ENCODE data around the gene PRDM16.

The PRDM16 gene

GRCh38 chr1:3192361-3192760, 123.4 kb downstream of the PRDM16 start:
- no peak for DNase-seq

- DNase-seq: no peak
Observed at GRCh38 chr1:3192825-3193224, 123.8 kb downstream of the PRDM16 start.

- no peak for DNase-seq
Observed at GRCh38 chr1:3193811-3194210, 124.8 kb downstream of the PRDM16 start.

GRCh38 chr1:3194760-3195479, 125.9 kb downstream of the PRDM16 start:
- DNase-seq: no peak

- no peak for DNase-seq
Observed at GRCh38 chr1:3195480-3195815, 126.4 kb downstream of the PRDM16 start.

- no peak for DNase-seq
Observed at GRCh38 chr1:3195966-3196515, 127.0 kb downstream of the PRDM16 start.

GRCh38 chr1:3196577-3197245, 127.7 kb downstream of the PRDM16 start:
- DNase-seq: no peak

GRCh38 chr1:3197781-3198316, 128.8 kb downstream of the PRDM16 start:
- DNase-seq: no peak

GRCh38 chr1:3198371-3199271, 129.6 kb downstream of the PRDM16 start:
- no peak for DNase-seq

- DNase-seq: no peak
Observed at GRCh38 chr1:3204725-3205124, 135.7 kb downstream of the PRDM16 start.

GRCh38 chr1:3205815-3206214, 136.8 kb downstream of the PRDM16 start:
- DNase-seq: no peak

- no peak for DNase-seq
Observed at GRCh38 chr1:3206696-3207095, 137.7 kb downstream of the PRDM16 start.

GRCh38 chr1:3207217-3207848, 138.3 kb downstream of the PRDM16 start:
- no peak for DNase-seq

GRCh38 chr1:3208819-3209200, 139.8 kb downstream of the PRDM16 start:
- DNase-seq: no peak

- DNase-seq: no peak
Observed at GRCh38 chr1:3209201-3209600, 140.2 kb downstream of the PRDM16 start.

GRCh38 chr1:3211582-3212375, 142.8 kb downstream of the PRDM16 start:
- no peak for DNase-seq

- no peak for DNase-seq
Observed at GRCh38 chr1:3212453-3213355, 143.7 kb downstream of the PRDM16 start.

- DNase-seq: no peak
Observed at GRCh38 chr1:3213730-3214129, 144.7 kb downstream of the PRDM16 start.

GRCh38 chr1:3215198-3216014, 146.4 kb downstream of the PRDM16 start:
- DNase-seq: no peak

GRCh38 chr1:3216015-3216391, 147.0 kb downstream of the PRDM16 start:
- no peak for DNase-seq

Data from stimulated activated CD4-positive, alpha-beta T cell treated with anti-CD3 and anti-CD28 coated beads, Interleukin-12 subunit alpha, Interleukin-12 subunit beta, amount 100 ng/mL, for 4 hours (primary cell).